Esophagus muscularis mucosa (tissue), 4 donors: ENCODE results near the gene TMEM135.

Experiments
- EP300 ChIP-seq: sonication (generic); formaldehyde crosslinking; IDR thresholded peaks from one replicate; pipeline ENCODE4 v1.6.1; 2017; ENCODE audit warnings: antibody characterized with exemption
- POLR2A ChIP-seq: fragments of 450-650 bp; IDR thresholded peaks from one replicate; pipeline ENCODE4 v1.6.1; 2017; ENCODE audit warnings: antibody characterized with exemption, moderate library complexity, mild to moderate bottlenecking, low read depth
- POLR2AphosphoS5 ChIP-seq, 2 donors: sonication (generic); formaldehyde crosslinking; IDR thresholded peaks; one replicate each; pipeline ENCODE4 v1.6.1; 2017; ENCODE audit warnings: antibody characterized with exemption in 2 of 2
- TF ChIP-seq, protein P1 (sequence below), 3 experiments: fragments of 200-600 bp in 2 of 3; fragments of 450-650 bp in 1 of 3; sonication (generic) in 2 of 3; IDR thresholded peaks; one replicate each; pipeline ENCODE4 v1.5.1; 2017 to 2019; ENCODE audit warnings: antibody characterized with exemption in 3 of 3, mild to moderate bottlenecking in 2 of 3, moderate library complexity in 1 of 3

DNA sequence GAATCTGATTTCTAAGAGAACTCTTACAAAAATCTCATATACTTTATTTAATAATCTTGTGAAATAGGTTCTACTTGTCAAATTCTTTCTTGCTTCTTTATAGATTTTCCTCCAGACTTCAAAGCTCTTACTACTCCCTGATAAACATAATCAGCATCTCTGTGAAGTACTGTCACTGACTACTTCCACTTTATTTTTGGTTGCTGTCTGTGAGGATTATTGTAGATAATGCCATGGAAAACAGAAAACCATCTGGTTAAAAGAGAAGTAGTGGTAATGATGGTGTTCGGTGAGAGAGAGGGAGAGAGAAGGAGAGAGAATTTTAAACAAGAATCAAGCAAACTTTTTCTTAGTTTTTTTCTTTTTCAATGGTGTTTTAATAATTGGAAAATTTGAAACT is 152.3 kb downstream of the TMEM135 start:
- TF ChIP-seq, protein P1, sequence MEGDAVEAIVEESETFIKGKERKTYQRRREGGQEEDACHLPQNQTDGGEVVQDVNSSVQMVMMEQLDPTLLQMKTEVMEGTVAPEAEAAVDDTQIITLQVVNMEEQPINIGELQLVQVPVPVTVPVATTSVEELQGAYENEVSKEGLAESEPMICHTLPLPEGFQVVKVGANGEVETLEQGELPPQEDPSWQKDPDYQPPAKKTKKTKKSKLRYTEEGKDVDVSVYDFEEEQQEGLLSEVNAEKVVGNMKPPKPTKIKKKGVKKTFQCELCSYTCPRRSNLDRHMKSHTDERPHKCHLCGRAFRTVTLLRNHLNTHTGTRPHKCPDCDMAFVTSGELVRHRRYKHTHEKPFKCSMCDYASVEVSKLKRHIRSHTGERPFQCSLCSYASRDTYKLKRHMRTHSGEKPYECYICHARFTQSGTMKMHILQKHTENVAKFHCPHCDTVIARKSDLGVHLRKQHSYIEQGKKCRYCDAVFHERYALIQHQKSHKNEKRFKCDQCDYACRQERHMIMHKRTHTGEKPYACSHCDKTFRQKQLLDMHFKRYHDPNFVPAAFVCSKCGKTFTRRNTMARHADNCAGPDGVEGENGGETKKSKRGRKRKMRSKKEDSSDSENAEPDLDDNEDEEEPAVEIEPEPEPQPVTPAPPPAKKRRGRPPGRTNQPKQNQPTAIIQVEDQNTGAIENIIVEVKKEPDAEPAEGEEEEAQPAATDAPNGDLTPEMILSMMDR (IDR thresholded peaks at IDR 0.05): no peak
- no peak for TF ChIP-seq POLR2A
- no peak for TF ChIP-seq EP300
- TF ChIP-seq POLR2AphosphoS5 (IDR thresholded peaks at IDR 0.05): no peak
